GM21529 (cell line): ENCODE data around the gene SH3PXD2A.

Experiments used
- ATAC-seq: cut with Tn5 transposase; IDR thresholded peaks from one replicate; pipeline ENCODE4 v1.9.1; 2021; ENCODE audit not compliant: unreplicated experiment

The SH3PXD2A gene, protein sequence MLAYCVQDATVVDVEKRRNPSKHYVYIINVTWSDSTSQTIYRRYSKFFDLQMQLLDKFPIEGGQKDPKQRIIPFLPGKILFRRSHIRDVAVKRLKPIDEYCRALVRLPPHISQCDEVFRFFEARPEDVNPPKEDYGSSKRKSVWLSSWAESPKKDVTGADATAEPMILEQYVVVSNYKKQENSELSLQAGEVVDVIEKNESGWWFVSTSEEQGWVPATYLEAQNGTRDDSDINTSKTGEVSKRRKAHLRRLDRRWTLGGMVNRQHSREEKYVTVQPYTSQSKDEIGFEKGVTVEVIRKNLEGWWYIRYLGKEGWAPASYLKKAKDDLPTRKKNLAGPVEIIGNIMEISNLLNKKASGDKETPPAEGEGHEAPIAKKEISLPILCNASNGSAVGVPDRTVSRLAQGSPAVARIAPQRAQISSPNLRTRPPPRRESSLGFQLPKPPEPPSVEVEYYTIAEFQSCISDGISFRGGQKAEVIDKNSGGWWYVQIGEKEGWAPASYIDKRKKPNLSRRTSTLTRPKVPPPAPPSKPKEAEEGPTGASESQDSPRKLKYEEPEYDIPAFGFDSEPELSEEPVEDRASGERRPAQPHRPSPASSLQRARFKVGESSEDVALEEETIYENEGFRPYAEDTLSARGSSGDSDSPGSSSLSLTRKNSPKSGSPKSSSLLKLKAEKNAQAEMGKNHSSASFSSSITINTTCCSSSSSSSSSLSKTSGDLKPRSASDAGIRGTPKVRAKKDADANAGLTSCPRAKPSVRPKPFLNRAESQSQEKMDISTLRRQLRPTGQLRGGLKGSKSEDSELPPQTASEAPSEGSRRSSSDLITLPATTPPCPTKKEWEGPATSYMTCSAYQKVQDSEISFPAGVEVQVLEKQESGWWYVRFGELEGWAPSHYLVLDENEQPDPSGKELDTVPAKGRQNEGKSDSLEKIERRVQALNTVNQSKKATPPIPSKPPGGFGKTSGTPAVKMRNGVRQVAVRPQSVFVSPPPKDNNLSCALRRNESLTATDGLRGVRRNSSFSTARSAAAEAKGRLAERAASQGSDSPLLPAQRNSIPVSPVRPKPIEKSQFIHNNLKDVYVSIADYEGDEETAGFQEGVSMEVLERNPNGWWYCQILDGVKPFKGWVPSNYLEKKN

GRCh38 chr10:103855424-103855823 is at the start of gene SH3PXD2A:
SH3PXD2A (minus strand) TSS chr10:103855576; CDS start chr10:103855266, 310 bp downstream.
- no peak for ATAC-seq

- no peak for ATAC-seq
Observed at GRCh38 chr10:103901299-103901698, 45.9 kb upstream of the SH3PXD2A start.

DNA sequence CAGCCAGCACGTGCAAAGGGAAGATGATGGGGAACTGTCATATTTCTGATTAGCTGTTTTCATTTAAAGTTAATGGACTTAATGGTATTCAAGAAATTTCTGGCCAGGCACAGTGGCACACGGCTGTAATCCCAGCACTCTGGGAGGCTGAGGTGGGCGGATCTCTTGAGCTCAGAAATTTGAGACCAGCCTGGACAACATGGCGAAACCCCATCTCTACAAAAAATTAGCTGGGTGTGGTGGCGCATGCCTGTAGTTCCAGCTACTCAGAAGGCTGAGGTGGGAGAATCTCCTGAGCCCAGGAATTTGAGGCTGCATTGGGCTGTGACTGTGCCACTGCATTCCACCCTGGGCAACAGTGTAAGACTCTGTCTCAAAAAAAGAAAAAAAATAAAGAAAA is 43.9 kb upstream of the SH3PXD2A start:
- ATAC-seq: no peak

DNA sequence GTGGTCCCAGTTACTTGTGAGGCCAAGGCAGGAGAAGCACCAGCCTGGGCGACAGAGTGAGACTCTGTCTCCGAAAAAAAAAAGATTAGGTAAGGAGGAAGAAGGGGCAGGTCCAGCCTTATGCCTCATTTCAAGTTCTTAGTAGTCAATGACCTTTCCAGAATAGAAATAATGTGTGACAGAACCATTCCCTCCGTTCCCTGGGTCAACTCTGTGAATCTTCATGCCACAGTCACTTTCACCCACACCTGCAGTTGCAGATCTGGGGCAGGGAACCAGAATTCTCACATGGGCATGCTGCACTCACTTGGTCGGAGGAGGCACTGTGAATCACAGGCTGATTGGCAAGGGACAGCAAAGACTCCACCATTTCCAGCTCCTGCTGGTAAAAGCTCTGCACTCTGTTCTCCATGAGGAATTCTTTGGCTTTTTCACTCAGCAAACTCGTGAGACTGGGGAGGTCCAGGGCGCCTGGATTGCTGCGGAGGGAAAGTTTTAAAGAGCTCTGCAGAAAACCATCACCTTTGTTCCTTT is 41.9 kb upstream of the SH3PXD2A start:
- ATAC-seq: no peak

- no peak for ATAC-seq
Observed at GRCh38 chr10:103896225-103896624, 40.8 kb upstream of the SH3PXD2A start.

DNA sequence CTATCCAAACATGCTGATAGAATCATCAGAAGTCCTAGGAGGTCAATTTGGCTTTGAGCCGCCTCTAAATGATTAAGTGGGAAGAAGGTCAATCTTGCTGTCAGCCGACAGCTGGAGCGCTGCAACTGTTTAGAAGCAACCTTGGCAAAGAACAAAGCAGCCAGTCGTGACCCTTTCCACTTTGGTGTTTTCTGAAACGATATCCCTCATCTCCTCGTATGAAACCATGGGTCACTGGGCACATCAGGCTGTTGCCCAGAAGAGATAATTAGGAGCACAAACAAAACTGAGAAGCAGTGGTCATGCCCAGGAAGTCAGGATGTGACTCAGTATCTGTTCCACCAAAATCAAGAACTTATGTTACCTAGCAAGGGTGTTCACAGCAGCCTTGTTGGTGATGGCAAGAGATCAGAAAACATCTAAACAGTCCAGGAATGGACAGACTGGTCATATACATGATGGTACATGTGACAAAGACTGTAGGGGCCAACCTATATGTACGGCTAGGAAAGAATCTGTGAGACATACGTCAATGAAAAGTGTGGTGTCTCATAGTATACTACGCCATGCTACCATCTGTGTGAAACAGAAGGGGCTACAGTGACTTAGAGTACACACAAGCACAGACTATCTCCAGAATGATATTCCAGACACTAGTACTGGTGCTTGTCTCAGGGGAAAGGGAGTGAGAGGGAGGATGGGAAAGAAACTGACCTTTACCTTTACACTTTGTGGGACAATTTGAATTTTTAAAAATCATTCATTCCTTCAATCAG is 40.2 kb upstream of the SH3PXD2A start:
- no peak for ATAC-seq

DNA sequence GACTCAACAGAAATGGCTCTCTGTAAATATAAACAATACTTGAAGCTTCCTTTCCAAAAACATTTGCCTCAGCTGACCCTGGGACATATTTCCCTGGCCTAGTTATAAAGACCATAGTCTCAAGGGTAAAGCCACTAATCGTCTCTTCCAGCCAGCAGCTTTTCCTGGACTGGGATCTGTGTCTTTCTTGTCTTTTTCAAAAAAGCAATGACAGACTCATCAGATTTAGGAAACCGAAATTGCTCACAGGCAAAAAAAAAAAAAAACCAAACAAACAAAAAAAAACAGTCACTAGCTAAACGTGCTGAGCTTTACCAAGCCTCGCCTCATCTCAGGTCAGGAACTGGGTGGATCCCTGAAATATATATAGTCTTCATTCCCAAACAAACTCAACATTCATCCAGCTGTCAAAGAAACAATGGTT is 39.1 kb upstream of the SH3PXD2A start:
- ATAC-seq: no peak

- ATAC-seq: no peak
Observed at GRCh38 chr10:103893817-103894216, 38.4 kb upstream of the SH3PXD2A start.

- no peak for ATAC-seq
Observed at GRCh38 chr10:103892181-103892580, 36.8 kb upstream of the SH3PXD2A start.

DNA sequence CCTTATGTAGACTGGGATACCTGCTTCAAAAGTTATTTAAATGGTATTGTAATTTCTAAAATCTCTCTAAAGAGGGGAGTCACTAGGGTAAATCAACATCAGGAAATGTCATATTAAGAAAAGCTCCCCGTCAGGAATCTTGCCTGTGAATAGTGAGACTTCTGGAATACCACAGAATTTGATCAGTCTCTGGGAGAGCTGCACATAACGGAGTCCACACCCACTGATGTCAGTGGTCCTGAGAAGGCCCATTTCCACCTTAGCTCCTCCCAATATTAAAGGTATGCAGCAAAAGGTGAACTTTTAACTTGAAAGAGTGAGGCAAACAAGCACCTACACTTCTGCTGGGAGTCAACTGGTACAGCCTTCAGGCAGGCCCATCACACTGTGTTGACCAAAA is 35.3 kb upstream of the SH3PXD2A start:
- ATAC-seq: no peak

- no peak for ATAC-seq
Observed at GRCh38 chr10:103890194-103890658, 34.9 kb upstream of the SH3PXD2A start.

GRCh38 chr10:103889121-103889720 is 33.8 kb upstream of the SH3PXD2A start:
- no peak for ATAC-seq

DNA sequence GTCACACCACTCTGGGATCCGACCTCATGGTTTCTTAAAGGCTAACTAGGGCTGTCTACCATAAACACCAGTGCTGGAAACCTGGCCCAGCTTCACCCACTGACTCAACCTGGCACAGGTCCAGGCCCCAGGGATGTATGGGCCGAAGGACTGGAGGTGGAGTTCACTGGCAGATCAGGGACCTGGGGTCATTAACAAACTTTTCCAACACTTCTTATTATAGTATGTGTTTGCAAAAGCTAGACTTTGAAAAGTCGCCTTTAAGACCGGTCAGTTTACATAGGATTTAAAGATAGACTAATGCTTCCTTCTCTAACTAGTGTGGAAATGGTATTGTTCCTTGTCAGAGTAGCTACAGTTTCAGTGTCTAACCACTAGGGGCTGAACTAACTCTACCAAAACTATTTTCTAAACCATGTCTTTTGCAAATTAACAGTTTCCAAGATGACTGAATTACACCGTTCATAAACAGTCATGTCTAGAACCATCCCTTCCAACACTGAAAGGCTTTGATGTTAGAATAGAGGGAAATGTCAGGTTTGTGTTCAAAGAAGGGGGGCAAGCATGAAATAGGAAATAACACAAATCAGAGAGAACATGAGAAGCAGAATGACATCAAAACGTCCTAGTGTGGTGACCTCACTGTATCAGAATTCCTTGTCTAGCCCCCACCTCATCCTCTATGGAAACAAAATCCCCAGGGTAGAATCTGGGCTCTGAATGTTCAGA is 32.9 kb upstream of the SH3PXD2A start:
- ATAC-seq: peak; percentile 50

- ATAC-seq: no peak
Observed at GRCh38 chr10:103885617-103886016, 30.2 kb upstream of the SH3PXD2A start.

DNA sequence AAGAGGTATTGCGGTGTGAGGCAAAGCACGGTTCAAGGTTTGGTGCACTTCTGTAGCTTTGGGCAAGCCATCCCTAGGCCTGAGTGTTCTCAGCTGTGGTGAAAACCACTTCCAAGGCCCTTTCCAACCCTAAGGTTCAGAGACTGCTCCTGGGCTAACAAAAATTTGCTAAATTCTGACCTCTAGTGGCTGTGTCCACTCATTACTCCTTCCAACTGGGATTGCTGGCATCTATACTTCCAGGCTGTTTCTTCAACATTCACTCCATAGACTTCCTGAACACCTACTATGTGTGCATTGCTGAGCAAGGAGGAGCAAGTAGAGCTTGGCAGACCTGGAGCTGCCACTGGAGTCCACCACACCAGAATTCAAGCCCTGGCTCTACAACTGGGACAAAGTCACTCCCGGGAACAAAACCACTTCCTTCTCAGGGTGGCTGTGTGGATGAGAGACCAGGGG is 29.3 kb upstream of the SH3PXD2A start:
- no peak for ATAC-seq

DNA sequence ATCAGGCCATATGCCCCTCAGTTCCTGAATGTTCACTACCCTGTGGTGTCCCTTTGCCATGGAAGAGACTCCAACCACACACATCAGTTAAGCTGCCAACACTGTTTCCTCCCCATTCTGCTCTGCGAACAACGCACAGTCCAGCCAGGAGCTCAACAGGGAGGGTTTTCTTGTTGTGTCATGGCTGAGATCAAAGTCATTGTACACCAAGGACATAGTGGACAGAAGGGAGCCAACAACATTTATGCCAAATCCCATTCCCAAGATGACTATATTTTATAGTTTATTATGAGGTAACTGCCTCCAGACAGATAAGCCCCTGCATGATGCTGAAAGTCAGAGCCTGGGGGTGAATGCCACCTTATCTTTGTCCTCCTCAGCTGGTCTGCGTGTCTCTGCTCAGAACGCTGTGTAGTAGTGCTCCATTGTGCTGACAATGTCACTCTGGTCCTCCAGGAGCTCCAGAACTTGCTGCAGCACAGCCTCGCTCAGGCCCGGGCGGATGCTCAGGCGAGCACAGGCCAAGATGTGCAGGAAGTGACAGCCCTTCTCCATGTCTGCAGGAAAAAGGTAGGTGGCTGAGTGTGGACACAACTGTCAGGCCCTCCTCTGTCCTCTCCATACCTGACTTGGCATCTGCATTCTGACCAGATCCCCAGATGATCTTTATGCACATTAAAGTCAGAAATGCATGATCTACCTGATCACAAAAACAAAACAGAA is 27.1 kb upstream of the SH3PXD2A start:
- ATAC-seq: no peak

DNA sequence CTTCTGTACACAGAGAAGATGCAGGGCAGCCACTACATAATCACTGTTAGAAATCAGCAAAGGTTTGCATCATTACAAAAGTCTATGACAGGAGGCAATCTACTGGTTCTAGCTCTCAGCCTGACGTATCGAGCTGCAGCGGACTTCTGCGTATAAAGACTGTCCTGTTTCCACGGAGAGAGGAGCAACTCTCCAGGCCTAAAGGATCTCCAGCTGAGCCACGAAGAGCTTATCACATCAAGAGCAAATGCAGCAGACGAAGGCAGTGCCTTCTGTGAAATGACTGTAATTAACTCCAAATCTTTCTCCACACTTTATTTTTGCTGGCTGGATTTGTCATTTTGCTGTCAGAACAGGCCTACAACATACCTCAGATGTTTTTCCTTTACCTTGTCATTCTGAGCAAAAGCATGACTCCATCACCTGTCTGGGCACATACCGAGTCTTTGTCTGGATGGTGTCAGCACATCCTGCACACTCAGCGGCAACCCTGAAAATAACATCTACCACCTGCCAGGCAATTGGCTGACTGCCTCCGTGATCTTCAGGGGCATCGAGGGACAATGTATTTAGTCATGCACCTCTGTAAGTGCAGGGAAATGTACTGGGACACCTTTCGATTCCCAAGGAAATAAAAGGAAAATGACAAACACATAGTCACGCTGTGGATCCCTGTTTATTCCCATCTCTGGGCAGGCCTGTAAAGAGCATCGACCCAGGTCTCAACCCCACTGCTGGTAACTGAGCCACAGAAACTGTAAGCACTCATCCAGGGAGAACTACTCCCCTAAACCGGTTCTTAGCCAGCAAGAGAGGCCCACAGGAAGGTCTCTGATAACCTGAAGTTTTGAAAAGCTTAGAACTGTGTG is 26.3 kb upstream of the SH3PXD2A start:
- no peak for ATAC-seq

- no peak for ATAC-seq
Observed at GRCh38 chr10:103879831-103880230, 24.5 kb upstream of the SH3PXD2A start.
